Lower leg skin (tissue), 3 donors: ENCODE data around the gene BTBD16.

Experiments used
- POLR2A ChIP-seq, 2 donors: fragments of 450-650 bp; IDR thresholded peaks; one replicate each; pipeline ENCODE4 v1.6.1; 2016 to 2017; ENCODE audit warnings: antibody characterized with exemption in 2 of 2, mild to moderate bottlenecking in 1 of 2, moderate library complexity in 1 of 2
- TF ChIP-seq, protein P1 (sequence below), 3 donors: fragments of 450-650 bp; IDR thresholded peaks; one replicate each; pipeline ENCODE4 v1.5.1; 2016; ENCODE audit warnings: antibody characterized with exemption in 3 of 3, mild to moderate bottlenecking in 3 of 3, moderate library complexity in 2 of 3

DNA sequence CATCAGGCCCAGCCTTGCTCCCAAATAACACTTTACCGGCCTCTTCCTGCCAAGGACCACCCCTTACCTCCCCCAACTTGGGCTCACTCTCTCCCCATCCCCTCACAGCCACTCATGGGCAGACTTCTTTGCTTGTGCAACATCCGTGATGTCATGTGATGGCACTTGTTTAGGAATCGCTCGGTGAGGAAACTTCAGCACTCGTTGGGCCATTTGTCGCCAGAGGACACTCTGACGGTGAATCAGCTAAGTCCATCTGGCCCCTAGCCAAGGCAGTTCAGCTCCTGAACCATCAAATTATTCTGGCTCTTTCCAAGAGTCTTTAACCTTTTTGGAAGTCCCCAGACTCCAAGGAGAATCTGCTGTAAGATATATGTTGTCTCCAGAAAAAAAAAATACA is 19.2 kb downstream of the BTBD16 start:
- TF ChIP-seq, protein P1, sequence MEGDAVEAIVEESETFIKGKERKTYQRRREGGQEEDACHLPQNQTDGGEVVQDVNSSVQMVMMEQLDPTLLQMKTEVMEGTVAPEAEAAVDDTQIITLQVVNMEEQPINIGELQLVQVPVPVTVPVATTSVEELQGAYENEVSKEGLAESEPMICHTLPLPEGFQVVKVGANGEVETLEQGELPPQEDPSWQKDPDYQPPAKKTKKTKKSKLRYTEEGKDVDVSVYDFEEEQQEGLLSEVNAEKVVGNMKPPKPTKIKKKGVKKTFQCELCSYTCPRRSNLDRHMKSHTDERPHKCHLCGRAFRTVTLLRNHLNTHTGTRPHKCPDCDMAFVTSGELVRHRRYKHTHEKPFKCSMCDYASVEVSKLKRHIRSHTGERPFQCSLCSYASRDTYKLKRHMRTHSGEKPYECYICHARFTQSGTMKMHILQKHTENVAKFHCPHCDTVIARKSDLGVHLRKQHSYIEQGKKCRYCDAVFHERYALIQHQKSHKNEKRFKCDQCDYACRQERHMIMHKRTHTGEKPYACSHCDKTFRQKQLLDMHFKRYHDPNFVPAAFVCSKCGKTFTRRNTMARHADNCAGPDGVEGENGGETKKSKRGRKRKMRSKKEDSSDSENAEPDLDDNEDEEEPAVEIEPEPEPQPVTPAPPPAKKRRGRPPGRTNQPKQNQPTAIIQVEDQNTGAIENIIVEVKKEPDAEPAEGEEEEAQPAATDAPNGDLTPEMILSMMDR (IDR thresholded peaks at IDR 0.05): no peak
- TF ChIP-seq POLR2A (IDR thresholded peaks at IDR 0.05): no peak
